ENCODE data around the gene ENOX1.

ENOX1 gene

GRCh38 chr13:43737392-43737923 is 49.3 kb downstream of the ENOX1 start:
- POLR2A ChIA-PET: no interaction called here
- Histone ChIP-seq H3K27ac (ENCODE audit: extremely low read depth, low read depth, low read length) (no peak overlapping the region), H3K9me3 (ENCODE audit: control insufficient read depth, insufficient read depth, low read depth, low read length) (no peaks in the 10 kb centered on the region), H3K4me3 (ENCODE audit: low read depth, low read length) (no peak overlapping the region), H3K36me3 (ENCODE audit: control insufficient read depth in 2 of 2, insufficient read depth in 1 of 2, low read length in 2 of 2) (no peaks in the 10 kb centered on the region), H3K4me1 (ENCODE audit: control insufficient read depth, insufficient read depth, low read length) (no peaks in the 10 kb centered on the region)
- CTCF ChIA-PET: no interaction called here
- no peak for TF ChIP-seq ZFP69B (tag by site-specific recombination; IDR thresholded peaks at IDR 0.05)
- TF ChIP-seq ZBTB21 (tag by site-specific recombination; IDR thresholded peaks at IDR 0.05): no peak
- no peak for TF ChIP-seq ZNF112 (tag by site-specific recombination; IDR thresholded peaks at IDR 0.05)
- TF ChIP-seq ZBTB49 (tag by site-specific recombination; IDR thresholded peaks at IDR 0.05; ENCODE audit: low read depth): no peak
- no peak for TF ChIP-seq ZNF791 (tag by site-specific recombination; IDR thresholded peaks at IDR 0.05)
- no peak for TF ChIP-seq ZNF560 (tag by site-specific recombination; IDR thresholded peaks at IDR 0.05; ENCODE audit: borderline replicate concordance)

- Histone ChIP-seq H3K4me3 (ENCODE audit: low read depth, low read length) (no peak overlapping the region), H3K4me1 (ENCODE audit: control insufficient read depth, insufficient read depth, low read length) (no peaks in the 10 kb centered on the region), H3K27ac (ENCODE audit: extremely low read depth, low read depth, low read length) (no peak overlapping the region), H3K9me3 (ENCODE audit: control insufficient read depth, insufficient read depth, low read depth, low read length) (no peaks in the 10 kb centered on the region), H3K36me3 (ENCODE audit: control insufficient read depth in 2 of 2, insufficient read depth in 1 of 2, low read length in 2 of 2) (no peaks in the 10 kb centered on the region)
- POLR2A ChIA-PET: no interaction called here
- TF ChIP-seq ZBTB11 (tag by site-specific recombination; conservative IDR thresholded peaks at IDR 0.05; ENCODE audit: low read depth): no peak
- TF ChIP-seq ZNF114 (tag by site-specific recombination; IDR thresholded peaks at IDR 0.05): no peak
- no peak for TF ChIP-seq ZNF610 (tag by site-specific recombination; IDR thresholded peaks at IDR 0.05; ENCODE audit: borderline replicate concordance)
- CTCF ChIA-PET: no interaction called here
Observed at GRCh38 chr13:43732726-43733125, 54.0 kb downstream of the ENOX1 start.

- no peak overlapping the region for H3K4me3 ChIP-seq (ENCODE audit: low read depth, low read length)
- H3K27ac ChIP-seq (ENCODE audit: extremely low read depth, low read depth, low read length): no peak overlapping the region
- TF ChIP-seq ZSCAN23 (tag by site-specific recombination; IDR thresholded peaks at IDR 0.05) (no peak), PRDM4 (tag by site-specific recombination; IDR thresholded peaks at IDR 0.05) (no peak), ZEB2 (tag by site-specific recombination; IDR thresholded peaks at IDR 0.05) (no peak), HOXC10 (CRISPR knock-in tag; IDR thresholded peaks at IDR 0.05) (no peak), ZFP3 (tag by site-specific recombination; IDR thresholded peaks at IDR 0.05; ENCODE audit: low read depth) (no peak), FEZF1 (tag by site-specific recombination; IDR thresholded peaks at IDR 0.05) (no peak), KLF7 (tag by site-specific recombination; IDR thresholded peaks at IDR 0.05; ENCODE audit: borderline replicate concordance) (no peak)
- POLR2A ChIA-PET: no interaction called here
- no peaks in the 10 kb centered on the region for H3K36me3 ChIP-seq (ENCODE audit: control insufficient read depth in 2 of 2, insufficient read depth in 1 of 2, low read length in 2 of 2)
- H3K9me3 ChIP-seq (ENCODE audit: control insufficient read depth, insufficient read depth, low read depth, low read length): no peaks in the 10 kb centered on the region
- no peaks in the 10 kb centered on the region for H3K4me1 ChIP-seq (ENCODE audit: control insufficient read depth, insufficient read depth, low read length)
- CTCF ChIA-PET: no interaction called here
Observed at GRCh38 chr13:43731296-43731695, 55.5 kb downstream of the ENOX1 start.

Data from HEK293 (cell line).